B cell (primary cell): Measurements from ENCODE around the gene CFAP161. TPM values are rescaled to one million over a fixed set of nuclear protein-coding genes. Genes with fewer than 3 reads are reported as not detected.
A peak's percentile ranks its signal among the peaks of the same experiment; 100 is the strongest.

Experiments
- ATAC-seq: fragments of 200-7000 bp; cut with Tn5 transposase; one replicate; pipeline ENCODE4 v1.10.0; 2021; ENCODE audit warnings: low read depth, mild to moderate bottlenecking, moderate number of reproducible peaks, moderate library complexity
- CTCF ChIA-PET: fragments of 350-600 bp; sonication (Branson Sonifier 250); formaldehyde crosslinking; loops from one replicate; lab custom pipeline; 2021; ENCODE audit warnings: antibody characterized with exemption, inconsistent platforms; lab: Charles Lee
- POLR2A ChIA-PET: fragments of 350-600 bp; sonication (Branson Sonifier 250); formaldehyde crosslinking; loops from one replicate; lab custom pipeline; 2021; ENCODE audit warnings: antibody characterized with exemption; lab: Charles Lee
- DNase-seq: peaks from one replicate; pipeline ENCODE4 v3.0.0; 2013
- H2AFZ ChIP-seq: 2 replicates; pipeline ENCODE4 v1.6.1; 2012; ENCODE audit warnings: mild to moderate bottlenecking, low read depth, low read length; ENCODE audit not compliant: insufficient read depth, poor library complexity, severe bottlenecking
- H3K27ac ChIP-seq, 2 donors: 1 replicate in 1 of 2; 2 replicates in 1 of 2; pipeline ENCODE4 v1.5.1; 2012 to 2013; ENCODE audit warnings: low read length in 2 of 2, mild to moderate bottlenecking in 2 of 2, moderate library complexity in 1 of 2
- H3K27me3 ChIP-seq, 4 experiments: fragments of 200-600 bp in 1 of 4; sonication (generic) in 1 of 4; replicated peaks in 1 of 4; 1 replicate in 2 of 4; 2 replicates in 2 of 4; pipeline versions ENCODE4 v1.6.1 to v1.7.0; 2013 to 2016; ENCODE audit warnings: low read length in 3 of 4, mild to moderate bottlenecking in 2 of 4, mixed read lengths in 1 of 4, moderate library complexity in 1 of 4; ENCODE audit not compliant: insufficient read depth in 4 of 4, control insufficient read depth in 3 of 4; ENCODE audit errors: control extremely low read depth in 1 of 4
- H3K36me3 ChIP-seq, 2 experiments: replicated peaks in 1 of 2; 1 replicate in 1 of 2; 2 replicates in 1 of 2; pipeline versions ENCODE4 v1.6.1 to v1.7.1; 2013; ENCODE audit warnings: low read length in 1 of 2; ENCODE audit not compliant: insufficient read depth in 2 of 2, control insufficient read depth in 1 of 2; ENCODE audit errors: control extremely low read depth in 1 of 2, extremely low read depth in 1 of 2
- H3K4me1 ChIP-seq, 2 donors: fragments of 200-600 bp in 1 of 2; sonication (generic) in 1 of 2; 1 replicate in 1 of 2; 2 replicates in 1 of 2; pipeline versions ENCODE4 v1.5.1 to v1.6.1; 2013 to 2017; ENCODE audit warnings: low read length in 2 of 2; ENCODE audit not compliant: control insufficient read depth in 2 of 2, insufficient read depth in 2 of 2
- H3K4me2 ChIP-seq: replicated peaks from 2 replicates; pipeline ENCODE3; 2012; ENCODE audit warnings: mild to moderate bottlenecking, low read depth, low read length; ENCODE audit not compliant: poor library complexity, severe bottlenecking
- H3K4me3 ChIP-seq, 5 experiments: fragments of 200-600 bp in 1 of 5; sonication (generic) in 1 of 5; 1 replicate in 3 of 5; 2 replicates in 2 of 5; pipeline versions ENCODE4 v1.5.1 to v1.7.0; 2011 to 2016; ENCODE audit warnings: low read length in 4 of 5, mild to moderate bottlenecking in 4 of 5, low read depth in 2 of 5, control low read depth in 1 of 5, moderate library complexity in 1 of 5; ENCODE audit not compliant: insufficient read depth in 1 of 5; ENCODE audit errors: control extremely low read depth in 1 of 5, extremely low read depth in 1 of 5
- H3K79me2 ChIP-seq: fragments of 200-600 bp; sonication (generic); one replicate; pipeline ENCODE4 v1.6.0; 2016; ENCODE audit warnings: low read length; ENCODE audit not compliant: control insufficient read depth, insufficient read depth
- H3K9ac ChIP-seq: fragments of 200-600 bp; sonication (generic); 2 replicates; pipeline ENCODE4 v1.6.1; 2017; ENCODE audit warnings: mild to moderate bottlenecking, low read length, moderate library complexity
- H3K9me3 ChIP-seq, 3 donors: one replicate each; pipeline versions ENCODE4 v1.6.1 to v1.7.1; 2013; ENCODE audit warnings: low read length in 2 of 3; ENCODE audit not compliant: control insufficient read depth in 2 of 3, insufficient read depth in 1 of 3; ENCODE audit errors: control extremely low read depth in 1 of 3
- H4K20me1 ChIP-seq: 2 replicates; pipeline ENCODE4 v1.6.0; 2012; ENCODE audit warnings: mild to moderate bottlenecking, low read length; ENCODE audit not compliant: insufficient read depth, control insufficient read depth, poor library complexity, severe bottlenecking
- H3K27ac Mint-ChIP-seq: one replicate; pipeline ENCODE4 v1.8.0; 2021; ENCODE audit warnings: mixed read lengths
- H3K27me3 Mint-ChIP-seq: one replicate; pipeline ENCODE4 v1.8.0; 2021; ENCODE audit warnings: mixed read lengths
- H3K4me1 Mint-ChIP-seq: one replicate; pipeline ENCODE4 v1.8.0; 2021; ENCODE audit warnings: mixed read lengths
- H3K4me3 Mint-ChIP-seq: one replicate; pipeline ENCODE4 v1.8.0; 2021; ENCODE audit warnings: mixed read lengths
- H3K9me3 Mint-ChIP-seq: one replicate; pipeline ENCODE4 v1.8.0; 2022; ENCODE audit warnings: mixed read lengths; ENCODE audit not compliant: insufficient read depth
- EZH2 ChIP-seq: IDR thresholded peaks from 2 replicates; pipeline ENCODE4 v1.6.1; 2012; ENCODE audit warnings: borderline replicate concordance, low read depth, mild to moderate bottlenecking, moderate library complexity, low read length; ENCODE audit not compliant: insufficient read depth, poor library complexity, severe bottlenecking
- WGBS: methylation state at CpG from one replicate; pipeline ENCODE4 v1.1.5; 2013; ENCODE audit warnings: missing lambda C conversion rate; ENCODE audit not compliant: insufficient coverage; 5-methylcytosine and 5-hydroxymethylcytosine counted together
- intact Hi-C: fragments of 100-400 bp; cut with micrococcal nuclease; formaldehyde crosslinking; loops from one replicate; pipeline ENCODE4 v1.10.0; 2022
- polyA minus RNA-seq: library from RNA; depleted of rRNA, polyadenylated mRNA; stranded (reverse); fragments of >200 nt; gene quantifications from 2 replicates; pipeline ENCODE4 v1.2.3, GENCODE V29; 2012
- polyA plus RNA-seq: library from polyadenylated mRNA; depleted of rRNA; stranded (reverse); fragments of >200 nt; gene quantifications from 2 replicates; pipeline ENCODE4 v1.2.3, GENCODE V29; 2012
- total RNA-seq, 2 donors: library from RNA; stranded (reverse); fragments of 120-200 nt in 1 of 2; gene quantifications; 1 replicate in 1 of 2; 2 replicates in 1 of 2; pipeline versions ENCODE4 v1.2.3 to v1.2.4, GENCODE V29; 2013 to 2022
- TF ChIP-seq, protein P1 (sequence below): fragments of 200-600 bp; IDR thresholded peaks from one replicate; pipeline ENCODE4 v1.8.0; 2022; ENCODE audit warnings: antibody characterized with exemption, mild to moderate bottlenecking

CFAP161 gene, protein sequence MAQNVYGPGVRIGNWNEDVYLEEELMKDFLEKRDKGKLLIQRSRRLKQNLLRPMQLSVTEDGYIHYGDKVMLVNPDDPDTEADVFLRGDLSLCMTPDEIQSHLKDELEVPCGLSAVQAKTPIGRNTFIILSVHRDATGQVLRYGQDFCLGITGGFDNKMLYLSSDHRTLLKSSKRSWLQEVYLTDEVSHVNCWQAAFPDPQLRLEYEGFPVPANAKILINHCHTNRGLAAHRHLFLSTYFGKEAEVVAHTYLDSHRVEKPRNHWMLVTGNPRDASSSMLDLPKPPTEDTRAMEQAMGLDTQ
- total RNA-seq (not detected in 2 replicates), polyA plus RNA-seq (not detected in 2 replicates), polyA minus RNA-seq (0.93 TPM in 1 of 2 replicates, not detected in the other)
- 1.8 TPM for total RNA-seq (2013)

DNA sequence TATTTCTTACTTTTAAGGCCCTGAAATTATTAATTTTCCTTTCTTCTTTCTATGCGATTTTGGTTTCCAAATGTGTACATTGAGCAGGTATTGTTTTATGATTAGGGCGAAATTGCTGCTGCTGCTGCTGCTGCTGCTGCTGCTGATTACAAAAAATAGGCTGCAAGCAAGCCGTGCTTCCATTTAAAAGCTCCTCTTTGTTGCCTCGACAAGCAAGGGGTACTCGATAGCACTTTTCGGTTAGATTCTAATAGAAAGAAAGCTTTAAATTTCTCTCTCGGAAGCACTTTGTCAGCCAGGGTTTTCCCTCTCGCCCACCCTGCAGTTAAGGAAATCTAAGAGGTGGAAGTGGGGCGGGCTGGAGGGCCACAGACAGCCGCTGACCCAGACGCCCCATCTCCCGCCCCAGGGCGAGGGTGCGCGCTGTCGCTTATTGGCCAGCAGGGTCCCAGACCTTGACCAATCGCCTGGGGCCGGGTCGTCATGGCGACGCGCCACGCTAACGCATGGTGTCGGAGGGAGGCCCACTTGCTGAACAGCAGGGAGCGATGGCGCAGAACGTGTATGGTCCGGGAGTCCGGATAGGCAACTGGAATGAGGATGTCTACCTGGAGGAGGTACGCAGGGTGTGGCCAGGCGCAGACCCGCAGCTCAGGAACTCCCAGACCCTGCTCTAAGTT lies at the start of gene CFAP161:
Gene CFAP161, plus strand, starts transcription at position 489 of the 680 bp plus-strand sequence. Its CDS starts 60 bp downstream, at position 549.
- DNase-seq (peak; percentile 17), ATAC-seq (peak; percentile 41)
- peaks cover 5% of the 10 kb centered on the region for H3K4me1 Mint-ChIP-seq
- H3K4me3 ChIP-seq = peak within 1 kb of the TSS in 1 of 5 experiments; percentile 33
- POLR2A ChIA-PET = no interaction called here
- H3K4me3 Mint-ChIP-seq = peak within 1 kb of the TSS; percentile 1
- H3K27me3 ChIP-seq = peaks cover 0 to 29% (median 12%) of the 10 kb centered on the region in 4 experiments
- peaks cover 2% of the 10 kb centered on the region for H3K9me3 Mint-ChIP-seq
- H3K4me2 ChIP-seq = peak within 1 kb of the TSS; percentile 62
- TF ChIP-seq, protein P1, sequence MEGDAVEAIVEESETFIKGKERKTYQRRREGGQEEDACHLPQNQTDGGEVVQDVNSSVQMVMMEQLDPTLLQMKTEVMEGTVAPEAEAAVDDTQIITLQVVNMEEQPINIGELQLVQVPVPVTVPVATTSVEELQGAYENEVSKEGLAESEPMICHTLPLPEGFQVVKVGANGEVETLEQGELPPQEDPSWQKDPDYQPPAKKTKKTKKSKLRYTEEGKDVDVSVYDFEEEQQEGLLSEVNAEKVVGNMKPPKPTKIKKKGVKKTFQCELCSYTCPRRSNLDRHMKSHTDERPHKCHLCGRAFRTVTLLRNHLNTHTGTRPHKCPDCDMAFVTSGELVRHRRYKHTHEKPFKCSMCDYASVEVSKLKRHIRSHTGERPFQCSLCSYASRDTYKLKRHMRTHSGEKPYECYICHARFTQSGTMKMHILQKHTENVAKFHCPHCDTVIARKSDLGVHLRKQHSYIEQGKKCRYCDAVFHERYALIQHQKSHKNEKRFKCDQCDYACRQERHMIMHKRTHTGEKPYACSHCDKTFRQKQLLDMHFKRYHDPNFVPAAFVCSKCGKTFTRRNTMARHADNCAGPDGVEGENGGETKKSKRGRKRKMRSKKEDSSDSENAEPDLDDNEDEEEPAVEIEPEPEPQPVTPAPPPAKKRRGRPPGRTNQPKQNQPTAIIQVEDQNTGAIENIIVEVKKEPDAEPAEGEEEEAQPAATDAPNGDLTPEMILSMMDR = no peak
- TF ChIP-seq EZH2 = no peak
- H2AFZ ChIP-seq = peak within 1 kb of the TSS; percentile 28
- no peak within 1 kb of the TSS for H3K9ac ChIP-seq
- intact Hi-C loops = no loop called here
- CTCF ChIA-PET = interaction anchor here (1.1 to 1.4 kb wide), 2 partner anchors 9 to 132 kb away, joined by 3 to 4 read pairs; no protein-coding TSS in a partner anchor
- H3K27ac Mint-ChIP-seq = no peak within 1 kb of the TSS
- no peak within 1 kb of the TSS for H3K27ac ChIP-seq
- peaks cover 57% of the 10 kb centered on the region for H3K27me3 Mint-ChIP-seq
- peaks cover 7 to 8% of the 10 kb centered on the region in 2 donors for H3K4me1 ChIP-seq
- no peaks in the 10 kb centered on the region for H3K36me3 ChIP-seq
- no peaks in the 10 kb centered on the region for H3K79me2 ChIP-seq
- WGBS = 21% methylated on average over 31 of the region's 33 CpGs
- H3K9me3 ChIP-seq = peaks cover 0 to 5% (median 0%) of the 10 kb centered on the region in 3 donors
- no peaks in the 10 kb centered on the region for H4K20me1 ChIP-seq

DNA sequence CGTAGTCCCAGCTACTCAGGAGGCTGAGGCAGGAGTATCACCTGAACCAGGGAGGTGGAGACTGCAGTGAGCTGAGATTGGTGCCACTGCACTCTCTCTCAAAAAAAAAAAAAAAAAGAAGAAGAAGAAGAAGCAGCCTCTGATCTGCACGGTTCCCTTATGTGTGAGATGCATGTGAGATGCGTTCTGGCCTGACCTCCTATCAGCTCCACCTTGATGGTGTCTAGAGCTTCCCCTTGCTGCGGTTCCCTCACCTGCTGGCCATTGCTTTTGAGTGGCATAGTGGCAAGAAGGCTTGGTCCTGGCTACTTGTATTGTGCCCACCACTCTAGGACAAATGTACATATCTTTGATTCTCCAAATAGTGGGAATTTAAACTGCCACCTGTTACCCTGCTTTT lies 49.4 kb upstream of the CFAP161 start:
- Mint-ChIP-seq H3K4me3 (no peak overlapping the region), H3K9me3 (no peaks in the 10 kb centered on the region), H3K27ac (no peak overlapping the region), H3K4me1 (no peaks in the 10 kb centered on the region), H3K27me3 (peaks cover 10% of the 10 kb centered on the region)
- TF ChIP-seq, protein P1 = no peak
- no peak for TF ChIP-seq EZH2
- no peaks in the 10 kb centered on the region for H3K27me3 ChIP-seq
- H3K4me2 ChIP-seq = no peak overlapping the region
- ChIA-PET POLR2A (no interaction called here), CTCF (no interaction called here)
- H4K20me1 ChIP-seq = no peaks in the 10 kb centered on the region
- DNase-seq = no peak
- H3K4me1 ChIP-seq = no peaks in the 10 kb centered on the region
- H3K9ac ChIP-seq = no peak overlapping the region
- no peaks in the 10 kb centered on the region for H3K9me3 ChIP-seq
- intact Hi-C loops = no loop called here
- no peak overlapping the region for H3K4me3 ChIP-seq
- H3K36me3 ChIP-seq = no peaks in the 10 kb centered on the region
- H3K27ac ChIP-seq = no peak overlapping the region
- no peak for ATAC-seq
- WGBS = 46% methylated on average over 3 of the region's 4 CpGs
- no peak overlapping the region for H2AFZ ChIP-seq
- no peaks in the 10 kb centered on the region for H3K79me2 ChIP-seq
